Tibial nerve (tissue), 4 donors: Measurements from ENCODE around the gene ADK. TPM values are rescaled to one million over a fixed set of nuclear protein-coding genes. Genes with fewer than 3 reads are reported as not detected.

ENCODE experiments used
- DNase-seq, 2 donors: peaks; one replicate each; pipeline ENCODE4 v3.0.0-alpha.2; 2019; ENCODE audit warnings: low spot score in 2 of 2
- H3K27ac ChIP-seq, 4 donors: fragments of 200-600 bp; sonication (generic) in 3 of 4; one replicate each; pipeline ENCODE4 v1.5.1; 2017 to 2019; ENCODE audit warnings: mild to moderate bottlenecking in 1 of 4
- H3K27me3 ChIP-seq, 2 donors: fragments of 200-600 bp; sonication (generic) in 1 of 2; one replicate each; pipeline versions ENCODE4 v1.5.1 to v1.6.0; 2017 to 2019
- H3K36me3 ChIP-seq, 3 donors: fragments of 200-600 bp; sonication (generic); one replicate each; pipeline ENCODE4 v1.5.1; 2018 to 2019
- H3K4me1 ChIP-seq, 4 donors: fragments of 200-600 bp; sonication (generic) in 3 of 4; one replicate each; pipeline ENCODE4 v1.5.1; 2017 to 2019
- H3K4me3 ChIP-seq, 4 donors: fragments of 200-600 bp; sonication (generic) in 3 of 4; one replicate each; pipeline ENCODE4 v1.5.1; 2017 to 2019; ENCODE audit warnings: mild to moderate bottlenecking in 1 of 4, moderate library complexity in 1 of 4
- H3K9me3 ChIP-seq, 4 donors: fragments of 200-600 bp; sonication (generic) in 3 of 4; one replicate each; pipeline ENCODE4 v1.5.1; 2017 to 2019
- EP300 ChIP-seq, 2 donors: sonication (generic); formaldehyde crosslinking; IDR thresholded peaks; one replicate each; pipeline ENCODE4 v1.6.1; 2017; ENCODE audit warnings: antibody characterized with exemption in 2 of 2, mild to moderate bottlenecking in 1 of 2
- POLR2A ChIP-seq, 2 donors: fragments of 450-650 bp; IDR thresholded peaks; one replicate each; pipeline ENCODE4 v1.6.1; 2017; ENCODE audit warnings: antibody characterized with exemption in 2 of 2, mild to moderate bottlenecking in 2 of 2, moderate library complexity in 2 of 2
- WGBS, 2 donors: methylation state at CpG; one replicate each; pipeline ENCODE4 v1.1.5; 2018; 5-methylcytosine and 5-hydroxymethylcytosine counted together
- total RNA-seq, 4 donors: library from RNA; depleted of rRNA; stranded (reverse); fragments of >200 nt; gene quantifications; one replicate each; pipeline ENCODE4 v1.1.0, GENCODE V29; 2016
- TF ChIP-seq, protein P1 (sequence below), 5 experiments: fragments of 200-600 bp in 3 of 5; fragments of 450-650 bp in 2 of 5; sonication (generic) in 3 of 5; IDR thresholded peaks; one replicate each; pipeline ENCODE4 v1.5.1; 2016 to 2019; ENCODE audit warnings: antibody characterized with exemption in 5 of 5, mild to moderate bottlenecking in 3 of 5, moderate library complexity in 2 of 5

ADK gene
- total RNA-seq, 4 donors from 2014 or later = 28.2 to 50.9 (median 34.0) TPM

DNA sequence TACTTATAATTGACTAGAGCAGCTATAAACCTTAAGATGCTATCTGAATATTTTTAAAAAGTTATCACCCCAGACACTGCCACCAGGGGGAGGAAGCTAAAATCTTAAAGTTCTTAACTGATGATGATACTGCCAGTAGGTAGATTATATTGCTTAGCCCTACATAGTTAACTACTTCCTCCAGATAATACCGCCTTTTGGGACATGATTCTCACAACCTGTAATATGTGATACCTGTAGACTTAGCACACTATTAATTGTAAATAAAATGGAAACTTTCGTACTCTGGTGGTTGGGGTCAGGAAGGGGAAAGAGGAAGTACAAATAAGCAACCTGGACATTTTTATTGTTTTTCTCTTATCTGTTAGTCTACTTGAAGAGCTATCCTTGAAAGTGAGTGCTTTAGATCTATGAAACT is 268.9 kb downstream of the ADK start:
- no peak for DNase-seq
- Histone ChIP-seq H3K4me3 (no peak overlapping the region), H3K27me3 (no peaks in the 10 kb centered on the region), H3K9me3 (no peaks in the 10 kb centered on the region), H3K4me1 (no peaks in the 10 kb centered on the region), H3K36me3 (no peaks in the 10 kb centered on the region), H3K27ac (no peak overlapping the region)
- no peak for TF ChIP-seq POLR2A (IDR thresholded peaks at IDR 0.05)
- TF ChIP-seq, protein P1, sequence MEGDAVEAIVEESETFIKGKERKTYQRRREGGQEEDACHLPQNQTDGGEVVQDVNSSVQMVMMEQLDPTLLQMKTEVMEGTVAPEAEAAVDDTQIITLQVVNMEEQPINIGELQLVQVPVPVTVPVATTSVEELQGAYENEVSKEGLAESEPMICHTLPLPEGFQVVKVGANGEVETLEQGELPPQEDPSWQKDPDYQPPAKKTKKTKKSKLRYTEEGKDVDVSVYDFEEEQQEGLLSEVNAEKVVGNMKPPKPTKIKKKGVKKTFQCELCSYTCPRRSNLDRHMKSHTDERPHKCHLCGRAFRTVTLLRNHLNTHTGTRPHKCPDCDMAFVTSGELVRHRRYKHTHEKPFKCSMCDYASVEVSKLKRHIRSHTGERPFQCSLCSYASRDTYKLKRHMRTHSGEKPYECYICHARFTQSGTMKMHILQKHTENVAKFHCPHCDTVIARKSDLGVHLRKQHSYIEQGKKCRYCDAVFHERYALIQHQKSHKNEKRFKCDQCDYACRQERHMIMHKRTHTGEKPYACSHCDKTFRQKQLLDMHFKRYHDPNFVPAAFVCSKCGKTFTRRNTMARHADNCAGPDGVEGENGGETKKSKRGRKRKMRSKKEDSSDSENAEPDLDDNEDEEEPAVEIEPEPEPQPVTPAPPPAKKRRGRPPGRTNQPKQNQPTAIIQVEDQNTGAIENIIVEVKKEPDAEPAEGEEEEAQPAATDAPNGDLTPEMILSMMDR (IDR thresholded peaks at IDR 0.05) = peak; percentile 18 to 38 (median 25)
- 90% methylated on average over 2 of the region's 2 CpGs for WGBS, 2 donors

DNA sequence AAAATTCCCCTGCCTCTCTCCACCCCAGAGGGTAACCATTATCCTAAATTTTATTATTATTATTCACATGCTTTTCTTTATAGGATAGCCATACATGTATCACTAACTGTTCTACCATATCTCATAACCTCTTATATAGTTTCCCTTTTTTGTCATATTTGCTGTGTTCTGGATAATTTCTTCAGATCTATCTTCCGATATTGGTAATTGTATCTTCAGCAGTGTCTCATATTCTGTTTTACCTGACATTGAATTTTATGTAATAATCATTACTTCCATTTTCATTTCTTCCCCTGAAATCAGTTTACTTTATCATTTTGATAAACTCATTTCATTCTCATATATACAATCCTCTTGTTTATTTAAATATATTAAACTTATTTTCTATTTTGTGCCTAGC is 273.5 kb downstream of the ADK start:
- no peak for DNase-seq
- H3K4me1 ChIP-seq = no peaks in the 10 kb centered on the region
- no peaks in the 10 kb centered on the region for H3K9me3 ChIP-seq
- no peak for TF ChIP-seq POLR2A (IDR thresholded peaks at IDR 0.05)
- TF ChIP-seq, protein P1 (IDR thresholded peaks at IDR 0.05) = no peak
- TF ChIP-seq EP300 (IDR thresholded peaks at IDR 0.05) = no peak
- no peaks in the 10 kb centered on the region for H3K36me3 ChIP-seq
- WGBS, 2 donors = 97 to 100% methylated on average over 1 of the region's 1 CpG
- no peak overlapping the region for H3K27ac ChIP-seq
- H3K27me3 ChIP-seq = no peaks in the 10 kb centered on the region
- H3K4me3 ChIP-seq = no peak overlapping the region

DNA sequence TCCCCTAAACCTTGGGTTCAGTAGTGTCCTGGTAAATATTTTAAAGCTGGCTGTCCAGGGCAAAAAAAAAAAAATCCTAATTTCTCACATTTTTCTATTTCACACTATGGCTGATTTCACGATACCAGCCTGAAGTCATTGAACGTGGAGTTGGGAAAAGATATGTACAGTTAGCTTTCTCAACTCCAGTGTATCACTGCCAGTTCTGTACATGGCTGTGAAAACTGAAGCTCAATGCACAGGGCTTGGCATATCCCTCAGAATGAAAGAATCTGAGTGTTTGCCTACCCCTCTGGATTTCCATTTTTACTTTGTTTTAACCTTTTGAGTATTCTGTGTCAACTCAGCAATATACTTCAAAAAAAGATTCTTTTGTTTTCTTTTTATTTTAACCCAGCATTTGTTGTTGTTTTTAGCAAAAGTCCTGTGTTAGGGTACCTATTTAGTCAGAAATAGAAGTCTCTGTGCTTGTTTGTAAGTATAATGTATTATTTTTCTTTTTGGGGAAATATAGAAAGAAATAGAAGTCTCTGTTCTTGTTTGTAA is 274.5 kb downstream of the ADK start:
- Histone ChIP-seq H3K9me3 (no peaks in the 10 kb centered on the region), H3K4me3 (no peak overlapping the region), H3K27ac (no peak overlapping the region), H3K4me1 (no peaks in the 10 kb centered on the region), H3K36me3 (no peaks in the 10 kb centered on the region), H3K27me3 (no peaks in the 10 kb centered on the region)
- DNase-seq = no peak
- no peak for TF ChIP-seq POLR2A (IDR thresholded peaks at IDR 0.05)
- TF ChIP-seq, protein P1 (IDR thresholded peaks at IDR 0.05) = no peak
- no peak for TF ChIP-seq EP300 (IDR thresholded peaks at IDR 0.05)
- 69% methylated on average over 2 of the region's 2 CpGs for WGBS, 2 donors

DNA sequence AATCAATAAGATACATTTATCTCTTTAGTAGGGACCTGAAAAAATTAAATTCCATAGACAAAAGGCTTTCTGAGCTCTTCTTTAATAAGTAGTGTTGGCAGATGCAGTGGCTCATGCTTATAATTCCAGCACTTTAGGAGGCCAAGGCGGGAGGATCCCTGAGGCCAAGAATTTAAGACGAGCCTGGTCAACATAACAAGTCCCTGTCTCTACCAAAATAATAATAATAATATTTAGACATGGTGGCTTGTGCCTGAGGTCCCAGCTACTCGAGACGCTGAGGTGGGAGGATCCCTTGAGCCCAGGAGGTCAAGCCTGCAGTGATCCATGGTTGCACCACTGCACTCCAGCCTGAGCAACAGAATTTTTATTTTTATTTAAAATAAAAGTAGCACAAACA is 280.8 kb downstream of the ADK start:
- WGBS, 2 donors = 86 to 87% methylated on average over 4 of the region's 4 CpGs
- no peaks in the 10 kb centered on the region for H3K4me1 ChIP-seq
- DNase-seq = no peak
- H3K4me3 ChIP-seq = no peak overlapping the region
- H3K9me3 ChIP-seq = no peaks in the 10 kb centered on the region
- H3K27me3 ChIP-seq = no peaks in the 10 kb centered on the region
- no peaks in the 10 kb centered on the region for H3K36me3 ChIP-seq
- H3K27ac ChIP-seq = no peak overlapping the region
- no peak for TF ChIP-seq POLR2A (IDR thresholded peaks at IDR 0.05)
- no peak for TF ChIP-seq EP300 (IDR thresholded peaks at IDR 0.05)
- TF ChIP-seq, protein P1 (IDR thresholded peaks at IDR 0.05) = no peak

- H3K27me3 ChIP-seq = no peaks in the 10 kb centered on the region
- H3K4me1 ChIP-seq = no peaks in the 10 kb centered on the region
- no peaks in the 10 kb centered on the region for H3K36me3 ChIP-seq
- H3K4me3 ChIP-seq = no peak overlapping the region
- TF ChIP-seq EP300 (IDR thresholded peaks at IDR 0.05) (no peak), POLR2A (IDR thresholded peaks at IDR 0.05) (no peak)
- H3K27ac ChIP-seq = no peak overlapping the region
- 42 to 53% methylated on average over 1 of the region's 1 CpG for whole genome bisulfite sequencing, 2 donors
- no peaks in the 10 kb centered on the region for H3K9me3 ChIP-seq
- DNase-seq = no peak
These were observed 282.0 kb downstream of the ADK start for GRCh38 chr10:74432841-74433594.
